ENCODE measurements around the gene LPP.

Gene LPP

GRCh38 chr3:188223936-188224335 is 70.0 kb downstream of the LPP start:
- no peak for DNase-seq

GRCh38 chr3:188227442-188227841 is 73.5 kb downstream of the LPP start:
- DNase-seq = no peak

GRCh38 chr3:188229177-188229576 is 75.2 kb downstream of the LPP start:
- DNase-seq = no peak

- no peak for DNase-seq
Measured at GRCh38 chr3:188229726-188230125, 75.8 kb downstream of the LPP start.

- no peak for DNase-seq
Measured at GRCh38 chr3:188230962-188231361, 77.0 kb downstream of the LPP start.

- no peak for DNase-seq
Measured at GRCh38 chr3:188231456-188231855, 77.5 kb downstream of the LPP start.

GRCh38 chr3:188232656-188233055 is 78.7 kb downstream of the LPP start:
- no peak for DNase-seq

- DNase-seq = no peak
Measured at GRCh38 chr3:188233320-188233719, 79.4 kb downstream of the LPP start.

- DNase-seq = no peak
Measured at GRCh38 chr3:188234132-188234531, 80.2 kb downstream of the LPP start.

GRCh38 chr3:188236271-188236670 is 82.3 kb downstream of the LPP start:
- no peak for DNase-seq

GRCh38 chr3:188239035-188239434 is 85.1 kb downstream of the LPP start:
- DNase-seq = no peak

GRCh38 chr3:188239577-188239976 is 85.6 kb downstream of the LPP start:
- no peak for DNase-seq

GRCh38 chr3:188240189-188240981 is 86.4 kb downstream of the LPP start:
- no peak for DNase-seq

GRCh38 chr3:188241072-188241471 is 87.1 kb downstream of the LPP start:
- no peak for DNase-seq

GRCh38 chr3:188241883-188242282 is 87.9 kb downstream of the LPP start:
- DNase-seq = no peak

GRCh38 chr3:188242436-188243123 is 88.6 kb downstream of the LPP start:
- no peak for DNase-seq

GRCh38 chr3:188243124-188243795 is 89.3 kb downstream of the LPP start:
- DNase-seq = no peak

GRCh38 chr3:188244395-188244861 is 90.5 kb downstream of the LPP start:
- no peak for DNase-seq

GRCh38 chr3:188246905-188247304 is 92.9 kb downstream of the LPP start:
- no peak for DNase-seq

- DNase-seq = no peak
Measured at GRCh38 chr3:188248036-188248561, 94.1 kb downstream of the LPP start.

- no peak for DNase-seq
Measured at GRCh38 chr3:188253123-188253793, 99.3 kb downstream of the LPP start.

- DNase-seq = no peak
Measured at GRCh38 chr3:188253800-188254452, 100.0 kb downstream of the LPP start.

Measured in GF-D8 (cell line).